BE2C (cell line): ENCODE results near the gene CDR2.

ENCODE experiments used
- DNase-seq: peaks from one replicate; pipeline ENCODE4 v3.0.0-alpha.2; 2020
- H3K27me3 ChIP-seq: fragments of 250-450 bp; sonication (Bioruptor Pico); 2 replicates; pipeline ENCODE4 v1.5.1; 2020; ENCODE audit warnings: mild to moderate bottlenecking
- H3K36me3 ChIP-seq: fragments of 250-450 bp; sonication (Bioruptor Pico); 2 replicates; pipeline ENCODE4 v1.5.1; 2020; ENCODE audit warnings: mild to moderate bottlenecking
- H3K4me1 ChIP-seq: fragments of 250-450 bp; sonication (Bioruptor Pico); 2 replicates; pipeline ENCODE4 v1.5.1; 2020
- H3K4me3 ChIP-seq: 2 replicates; pipeline ENCODE4 v1.5.1; 2011; ENCODE audit warnings: low read depth, low read length
- H3K9me3 ChIP-seq: fragments of 250-450 bp; sonication (Bioruptor Pico); 2 replicates; pipeline ENCODE4 v1.5.1; 2020
- CTCF ChIP-seq: IDR thresholded peaks from 2 replicates; pipeline ENCODE4 v1.5.1; 2012; ENCODE audit warnings: mild to moderate bottlenecking, low read depth, low read length

CDR2 gene

GRCh38 chr16:22383827-22384226, 9.4 kb upstream of the CDR2 start:
- no peaks in the 10 kb centered on the region for H3K9me3 ChIP-seq
- DNase-seq: no peak
- H3K27me3 ChIP-seq: no peaks in the 10 kb centered on the region
- H3K4me3 ChIP-seq: no peak overlapping the region
- no peaks in the 10 kb centered on the region for H3K36me3 ChIP-seq
- TF ChIP-seq CTCF: no peak
- H3K4me1 ChIP-seq: no peaks in the 10 kb centered on the region

DNA sequence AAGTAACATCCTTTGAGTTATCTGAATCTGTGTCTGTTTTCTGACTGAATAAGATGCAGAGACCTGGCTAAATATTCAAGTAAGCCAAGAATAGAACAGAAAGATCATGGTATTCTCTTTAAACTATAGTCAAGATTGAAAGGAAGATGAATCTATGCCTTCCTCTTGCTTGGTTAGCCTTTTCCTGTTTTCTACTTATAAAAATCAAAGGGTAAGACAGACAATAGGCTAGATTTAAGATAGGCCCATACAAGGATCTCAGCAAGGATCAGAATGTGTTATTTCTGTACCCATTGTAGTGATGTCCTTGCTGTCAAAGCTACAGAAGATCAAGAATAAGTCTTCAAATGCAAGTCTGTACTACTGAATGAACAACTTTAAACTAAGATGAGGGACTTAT, 7.0 kb upstream of the CDR2 start:
- Histone ChIP-seq H3K9me3 (no peaks in the 10 kb centered on the region), H3K27me3 (no peaks in the 10 kb centered on the region), H3K36me3 (no peaks in the 10 kb centered on the region), H3K4me1 (no peaks in the 10 kb centered on the region), H3K4me3 (no peak overlapping the region)
- DNase-seq: no peak
- TF ChIP-seq CTCF: no peak

GRCh38 chr16:22380529-22380928, 6.1 kb upstream of the CDR2 start:
- Histone ChIP-seq H3K4me1 (no peaks in the 10 kb centered on the region), H3K9me3 (no peaks in the 10 kb centered on the region), H3K36me3 (no peaks in the 10 kb centered on the region), H3K27me3 (no peaks in the 10 kb centered on the region), H3K4me3 (no peak overlapping the region)
- DNase-seq: no peak
- no peak for TF ChIP-seq CTCF

DNA sequence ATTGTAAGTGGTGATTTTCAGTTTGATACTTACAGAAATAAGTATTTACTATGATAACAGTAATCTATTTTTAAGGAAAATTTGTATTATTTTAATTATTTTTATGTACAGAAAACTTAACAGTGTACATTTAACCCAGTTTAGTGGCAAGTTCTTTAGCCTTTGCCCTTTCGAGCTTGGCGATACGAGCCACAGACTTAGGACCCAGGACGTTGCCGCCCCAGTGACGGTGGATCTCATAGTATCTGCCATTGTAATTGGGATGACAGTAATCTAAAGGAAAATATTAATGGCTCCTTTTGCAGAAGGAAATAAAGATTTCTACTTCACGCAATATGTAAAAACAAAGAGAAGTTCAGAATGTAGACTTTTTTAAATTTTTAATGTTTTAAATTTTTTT, 5.2 kb upstream of the CDR2 start:
- Histone ChIP-seq H3K9me3 (no peaks in the 10 kb centered on the region), H3K27me3 (no peaks in the 10 kb centered on the region), H3K4me1 (no peaks in the 10 kb centered on the region), H3K36me3 (no peaks in the 10 kb centered on the region), H3K4me3 (no peak overlapping the region)
- DNase-seq: no peak
- TF ChIP-seq CTCF: no peak

DNA sequence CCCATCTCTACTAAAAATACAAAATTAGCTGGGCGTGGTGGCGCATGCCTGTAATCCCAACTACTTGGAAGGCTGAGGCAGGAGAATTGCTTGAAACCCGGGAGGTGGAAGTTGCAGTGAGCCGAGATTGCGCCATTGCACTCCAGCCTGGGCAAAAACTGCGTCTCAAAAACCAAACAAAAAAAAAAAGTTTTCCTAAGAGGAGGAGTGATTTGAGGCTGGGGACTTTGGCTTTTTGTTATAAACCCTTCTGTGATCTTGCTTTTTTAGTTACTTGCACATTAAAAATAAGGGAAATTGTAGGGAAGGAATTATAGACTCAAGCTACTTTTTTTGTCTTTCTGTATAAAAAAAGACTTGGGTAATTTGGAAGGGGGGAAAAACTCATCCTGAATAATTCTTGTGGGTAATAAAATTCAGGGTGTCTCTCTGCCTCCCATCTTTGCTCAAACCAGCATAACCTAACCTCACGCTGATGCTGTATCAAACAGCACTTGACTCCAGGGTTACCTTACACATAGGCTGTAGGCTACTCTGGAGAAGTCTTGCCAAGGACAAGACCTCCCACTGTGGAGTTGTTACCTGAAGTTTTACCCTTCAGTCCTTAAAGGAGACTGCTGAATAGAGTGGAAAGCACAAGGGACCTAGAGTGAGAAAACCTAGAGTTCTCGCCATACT, 1.7 kb upstream of the CDR2 start:
- Histone ChIP-seq H3K4me3 (no peak overlapping the region), H3K9me3 (no peaks in the 10 kb centered on the region)
- TF ChIP-seq CTCF: no peak

GRCh38 chr16:22375117-22375962, 921 bp upstream of the CDR2 start:
- no peaks in the 10 kb centered on the region for H3K9me3 ChIP-seq
- H3K36me3 ChIP-seq: no peaks in the 10 kb centered on the region
- no peaks in the 10 kb centered on the region for H3K4me1 ChIP-seq
- no peak for TF ChIP-seq CTCF
- H3K27me3 ChIP-seq: no peaks in the 10 kb centered on the region
- no peak for DNase-seq
- H3K4me3 ChIP-seq: peak overlapping the region; percentile 91

More for the DNA sequence above, 1.7 kb upstream of the CDR2 start:
- Histone ChIP-seq H3K4me1 (no peaks in the 10 kb centered on the region), H3K27me3 (no peaks in the 10 kb centered on the region), H3K36me3 (no peaks in the 10 kb centered on the region)
- DNase-seq: no peak
